ENCODE results near the gene SHB.

The SHB gene

GRCh38 chr9:37984672-37985611 is 84.1 kb downstream of the SHB start:
- DNase-seq = no peak

DNA sequence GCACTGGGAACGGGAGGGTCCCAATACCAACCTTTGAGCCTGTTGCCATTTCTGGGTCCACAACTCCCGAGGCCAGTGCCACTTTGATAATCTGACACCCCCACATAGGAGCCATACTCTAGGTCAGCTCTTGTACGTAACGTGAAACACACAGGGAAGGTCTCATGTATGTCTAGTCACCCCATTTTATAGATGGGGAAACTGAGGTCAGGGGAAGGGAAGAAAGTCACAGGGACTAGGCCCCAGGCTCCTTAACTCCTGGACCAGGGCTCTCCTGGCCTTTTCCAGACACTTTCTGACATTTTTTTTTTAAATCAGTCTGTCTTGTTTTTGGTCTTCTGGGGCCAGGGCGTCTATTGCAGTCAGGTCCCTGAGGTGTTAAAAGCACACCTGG is 84.8 kb downstream of the SHB start:
- DNase-seq = no peak

DNA sequence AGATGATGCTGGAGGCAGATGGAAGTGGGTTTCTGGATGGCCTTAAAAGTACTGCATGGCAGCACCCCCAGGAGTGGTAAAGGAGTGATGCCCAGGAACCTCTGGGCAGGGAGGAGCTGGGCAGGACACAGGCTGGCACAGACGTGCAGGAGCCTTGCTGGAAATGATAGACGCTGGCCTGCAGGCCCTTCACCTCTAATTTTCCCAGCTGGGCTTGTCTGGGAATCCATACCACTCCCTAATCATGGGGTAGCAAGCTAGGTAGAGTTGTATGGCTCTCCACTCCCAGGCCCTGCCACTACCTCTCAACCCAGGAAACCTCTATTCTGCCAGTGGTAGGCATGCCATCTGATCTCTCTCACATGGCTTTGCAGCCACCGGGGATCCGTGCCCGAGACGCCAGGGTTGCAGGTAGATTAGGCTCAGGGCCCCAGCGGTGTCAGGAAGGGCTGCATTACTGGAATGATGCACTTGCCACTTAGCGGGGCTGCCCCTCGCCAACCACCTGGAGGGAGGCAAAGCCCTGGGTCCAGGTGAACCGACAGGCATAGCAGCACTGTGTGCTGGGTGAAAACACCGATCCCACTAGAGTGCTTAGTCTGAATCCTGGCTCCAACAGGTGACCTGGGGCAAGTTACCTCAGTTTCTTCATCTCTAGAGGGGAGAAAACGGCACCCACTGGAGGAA is 85.5 kb downstream of the SHB start:
- DNase-seq = no peak

GRCh38 chr9:37979844-37980243 is 89.2 kb downstream of the SHB start:
- DNase-seq = no peak

DNA sequence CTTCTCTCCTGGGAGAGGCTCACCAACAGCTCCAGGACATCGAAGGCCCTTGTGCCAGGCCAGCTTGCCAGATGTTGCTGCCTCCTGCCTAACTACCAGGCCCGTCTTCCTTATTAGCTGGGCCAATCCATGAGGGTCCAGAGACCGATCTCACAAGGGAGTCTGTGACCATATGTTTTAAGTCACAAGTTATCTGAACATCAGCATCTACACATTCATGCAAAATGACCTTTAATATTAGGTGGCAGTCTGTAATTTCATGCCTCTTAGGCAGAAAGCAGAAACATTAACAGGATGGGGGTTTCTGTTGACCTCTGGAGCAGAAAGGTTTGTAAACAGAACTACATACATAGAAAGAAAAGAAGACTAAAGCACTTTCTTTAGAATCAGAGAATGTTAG is 90.0 kb downstream of the SHB start:
- DNase-seq = no peak

DNA sequence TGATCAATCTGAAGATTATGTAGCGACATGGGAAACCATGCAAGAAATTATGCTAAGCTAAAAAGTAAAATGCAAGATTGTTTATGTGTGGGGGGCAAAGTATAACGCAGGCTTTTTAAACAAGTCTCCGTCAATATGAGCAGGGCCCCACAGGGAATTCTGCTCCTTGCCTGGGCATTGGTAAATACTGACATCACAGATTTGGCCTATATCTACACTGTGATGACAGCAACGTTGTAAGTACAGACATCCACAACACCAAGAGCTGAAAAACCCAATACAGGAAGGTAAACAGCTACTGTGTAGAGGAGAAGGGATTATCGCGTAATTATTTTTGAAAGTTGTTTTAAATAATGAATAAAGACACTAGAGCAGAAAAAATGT is 90.6 kb downstream of the SHB start:
- DNase-seq = no peak

- no peak for DNase-seq
Observed at GRCh38 chr9:37977851-37978480, 91.1 kb downstream of the SHB start.

- DNase-seq = no peak
Observed at GRCh38 chr9:37976714-37977477, 92.1 kb downstream of the SHB start.

GRCh38 chr9:37975639-37976038 is 93.4 kb downstream of the SHB start:
- DNase-seq = no peak

DNA sequence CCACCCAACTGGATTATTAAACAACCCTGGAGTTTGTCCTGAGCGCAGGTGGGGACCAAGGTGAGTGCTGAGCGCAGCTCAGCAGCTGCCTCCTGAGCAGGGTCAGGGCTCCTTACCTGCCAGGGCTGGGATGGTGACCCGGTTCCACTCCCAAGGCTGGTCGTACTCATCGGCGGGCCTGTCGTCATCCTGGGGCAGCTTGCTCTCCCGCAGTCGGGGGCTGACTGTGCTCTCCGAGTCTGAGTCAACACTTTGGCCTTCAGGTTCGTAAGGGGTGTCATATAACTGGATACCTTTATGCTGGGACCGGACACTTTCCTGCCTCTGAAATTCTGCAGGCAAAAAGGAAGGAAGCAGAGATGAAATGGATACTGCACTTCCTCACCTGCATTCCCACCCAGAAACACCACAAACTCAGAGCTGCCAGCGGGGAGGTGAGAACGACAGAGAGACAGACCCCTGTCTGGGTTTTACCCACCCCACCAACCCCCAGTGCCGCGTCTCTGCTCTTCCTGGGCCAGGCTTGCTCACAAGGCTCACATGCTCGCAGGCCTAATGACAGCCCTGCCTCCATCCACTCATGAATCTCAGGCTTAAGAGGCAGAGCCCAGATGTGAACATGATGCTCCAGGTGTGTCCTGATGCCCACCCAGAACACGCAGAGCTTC is 94.4 kb downstream of the SHB start:
- no peak for DNase-seq

GRCh38 chr9:37972351-37972848 is 96.6 kb downstream of the SHB start:
- no peak for DNase-seq

GRCh38 chr9:37971691-37972090 is 97.3 kb downstream of the SHB start:
- no peak for DNase-seq

DNA sequence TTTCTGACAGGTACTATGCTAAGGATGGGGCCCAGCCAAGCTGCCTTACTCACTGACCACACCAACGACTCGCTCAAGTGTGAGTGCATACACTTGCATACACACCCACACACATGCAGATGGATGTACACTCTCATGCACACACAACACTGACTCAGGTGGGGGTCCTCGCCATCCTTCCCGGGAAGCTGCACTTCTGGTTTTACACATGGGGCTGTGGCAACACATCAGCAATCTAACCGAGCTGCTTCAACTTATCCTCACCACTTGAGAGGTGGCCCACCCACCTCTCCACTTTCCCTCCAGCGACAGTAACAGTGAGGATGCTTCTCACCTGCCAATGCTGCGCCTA is 97.9 kb downstream of the SHB start:
- no peak for DNase-seq

DNA sequence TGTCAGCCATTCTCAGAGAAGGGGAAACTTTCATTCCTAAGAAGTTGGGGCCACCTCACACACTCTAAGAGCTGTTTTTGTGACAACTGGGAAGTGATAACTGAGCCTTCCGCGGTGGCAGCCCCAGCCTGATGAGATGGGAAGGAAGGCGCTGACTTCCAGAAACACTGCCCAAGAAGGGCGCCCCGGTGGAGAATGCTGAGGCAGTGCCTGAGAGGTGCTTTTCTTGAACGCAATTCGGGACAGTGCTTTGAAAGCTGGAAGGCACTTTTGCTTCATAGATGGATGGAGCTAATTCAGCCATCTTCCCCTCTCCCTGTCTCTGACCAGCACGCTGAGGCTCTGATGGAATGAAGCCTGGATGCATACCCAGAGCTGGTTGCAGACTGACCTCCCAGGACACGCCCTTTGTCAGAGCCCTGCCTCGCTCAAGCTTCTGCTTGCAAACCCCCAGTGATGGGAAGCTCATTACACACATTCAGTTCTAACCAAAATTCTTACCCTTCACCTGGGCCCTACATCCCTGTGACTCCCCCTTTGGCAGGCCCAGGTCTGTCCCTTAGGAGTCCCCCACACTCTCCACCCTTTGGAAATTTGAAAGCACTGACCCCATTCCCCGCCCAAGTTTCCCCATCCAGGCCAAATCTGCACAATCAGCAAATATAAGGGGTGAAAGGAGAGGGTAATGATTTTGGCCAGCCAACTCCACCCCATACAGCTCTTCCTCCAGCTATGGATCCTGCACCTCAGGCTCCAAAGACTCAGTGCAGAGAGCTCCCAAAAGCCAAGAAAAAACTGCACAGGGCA is 98.5 kb downstream of the SHB start:
- no peak for DNase-seq

DNA sequence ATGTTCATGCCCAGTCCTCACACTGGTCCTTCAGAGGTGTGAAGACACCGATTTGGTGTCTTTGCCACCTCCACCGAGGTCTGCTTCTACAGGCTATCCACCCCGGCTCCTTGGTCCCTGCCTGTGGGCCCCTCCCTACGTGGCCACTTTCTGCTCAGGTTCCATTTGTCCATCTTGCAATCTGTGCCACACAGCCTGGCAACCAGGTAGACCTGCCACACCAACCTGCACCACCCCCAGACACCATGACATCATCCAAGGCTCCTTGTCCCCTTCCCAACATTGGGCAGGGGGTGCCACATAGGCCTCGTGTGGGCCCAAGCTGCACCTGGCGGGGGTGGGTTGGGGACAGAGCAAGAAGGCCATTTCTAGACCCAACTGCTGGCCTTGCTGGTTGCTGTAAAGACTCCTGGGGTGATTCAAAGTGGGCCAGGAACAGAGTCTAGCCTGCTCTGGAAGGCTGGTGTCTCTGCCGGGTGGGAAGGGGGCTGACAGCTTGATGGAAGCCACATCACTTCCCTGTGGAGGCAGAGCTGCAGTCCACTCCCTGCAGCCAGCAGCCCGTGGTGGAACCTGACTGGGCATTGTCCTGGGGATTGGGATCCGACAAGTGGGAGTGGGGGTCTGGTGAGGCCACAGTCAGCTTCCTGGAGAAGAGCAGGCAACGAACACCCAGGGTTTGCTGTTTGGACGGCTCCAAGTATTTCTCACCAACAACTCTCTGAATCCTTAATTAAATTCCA is 99.3 kb downstream of the SHB start:
- no peak for DNase-seq

- no peak for DNase-seq
Observed at GRCh38 chr9:37969130-37969529, 99.9 kb downstream of the SHB start.

DNA sequence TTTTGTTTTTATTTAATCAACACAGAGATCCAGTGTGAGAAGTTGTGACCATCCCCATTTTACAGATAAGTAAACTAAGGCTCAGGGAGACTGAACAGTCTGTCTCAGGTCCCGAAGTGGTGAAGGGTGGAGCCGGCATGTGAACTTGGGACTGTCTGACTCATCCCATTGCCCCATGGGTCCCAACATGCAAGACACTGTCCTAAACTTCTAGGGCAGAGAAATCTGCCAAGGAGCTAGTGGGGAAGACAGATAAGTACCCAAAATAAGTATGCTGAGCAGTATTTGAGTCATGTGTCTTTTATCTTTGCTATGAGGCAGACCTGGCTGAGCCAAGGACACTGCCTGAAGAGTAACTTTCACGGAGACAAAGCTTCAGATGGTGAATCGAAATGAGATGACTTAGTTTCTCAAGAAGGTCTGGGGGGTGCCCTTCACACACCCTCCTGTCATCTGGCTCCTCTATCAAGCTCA is 100.8 kb downstream of the SHB start:
- DNase-seq = no peak

- no peak for DNase-seq
Observed at GRCh38 chr9:37967761-37968080, 101.3 kb downstream of the SHB start.

DNA sequence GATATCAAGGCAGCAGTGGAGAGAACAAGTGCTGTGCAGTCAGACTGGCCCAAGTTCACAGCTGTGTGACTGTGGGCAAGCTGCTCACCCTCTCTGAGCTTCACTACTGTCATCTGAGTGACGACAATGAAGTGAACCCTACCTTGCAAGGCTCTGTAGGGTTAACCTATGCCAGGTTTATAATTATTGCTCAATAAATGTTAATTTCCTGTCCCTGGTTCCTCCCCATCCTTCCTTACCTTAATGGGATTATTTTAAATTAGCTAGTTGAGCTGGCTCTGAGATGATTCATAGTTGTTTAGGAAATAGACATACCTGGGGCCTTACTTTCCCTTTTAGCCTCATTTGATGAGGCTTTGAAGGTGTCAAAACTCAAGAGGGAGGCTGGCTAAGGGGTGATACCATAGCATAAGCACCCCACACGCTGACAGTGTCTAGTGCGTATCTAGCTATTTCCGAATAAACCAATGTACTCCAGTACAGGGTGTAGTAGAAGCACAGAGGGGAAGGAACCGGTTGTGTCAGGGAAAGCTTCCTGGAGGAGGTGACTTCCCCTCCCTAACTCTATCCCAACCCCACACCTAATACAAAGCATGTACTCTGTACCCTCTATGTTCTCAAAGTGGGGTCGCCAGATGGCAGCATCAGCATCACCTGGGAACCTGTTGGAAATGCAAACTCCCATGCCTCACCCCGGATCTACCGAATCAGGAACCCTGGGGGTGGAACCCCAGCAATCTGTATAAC is 101.8 kb downstream of the SHB start:
- no peak for DNase-seq

DNA sequence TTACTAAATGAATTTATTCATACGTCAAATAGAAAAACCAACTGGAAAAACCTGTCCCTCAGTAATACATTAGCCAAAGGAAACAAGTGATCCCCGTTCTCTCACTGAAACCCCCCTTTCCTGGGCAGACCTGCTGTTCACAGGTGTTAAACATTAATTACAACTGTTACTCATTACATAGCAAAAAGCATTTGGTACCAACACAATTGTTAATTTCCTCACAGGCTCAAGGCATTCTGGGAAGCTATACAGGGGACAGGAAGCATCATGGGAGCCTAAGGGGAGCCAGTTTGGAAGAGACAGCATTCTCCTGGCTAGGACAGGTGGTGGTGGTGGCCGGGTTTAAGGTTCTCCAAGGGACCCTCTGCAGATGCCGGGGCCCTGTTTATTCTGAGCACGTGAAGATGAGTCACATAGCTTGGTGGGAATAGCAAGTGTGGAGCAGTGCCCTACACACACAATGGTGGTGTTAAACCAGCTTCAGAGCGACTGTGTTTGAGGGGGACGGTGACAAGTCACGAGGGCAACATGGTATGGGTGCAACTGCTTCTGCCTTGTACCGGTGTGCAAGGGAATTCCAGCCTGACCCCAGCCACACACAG is 102.5 kb downstream of the SHB start:
- no peak for DNase-seq

Measured in DMS79 treated with DMSO at 0.1 percent for 48 hours (cell line).